Muscle of leg (tissue), 11 donors: ENCODE measurements around the gene SPTBN4. TPM values are rescaled to one million over a fixed set of nuclear protein-coding genes. Genes with fewer than 3 reads are reported as not detected.
A peak's percentile ranks its signal among the peaks of the same experiment; 100 is the strongest.

Source experiments
- DNase-seq: peaks from one replicate; pipeline ENCODE4 v3.0.0; 2013
- H3K27ac ChIP-seq: one replicate; pipeline ENCODE4 v1.5.1; 2013; ENCODE audit warnings: mild to moderate bottlenecking, low read length, control low read depth
- H3K27me3 ChIP-seq: one replicate; pipeline ENCODE4 v1.6.1; 2013; ENCODE audit warnings: low read length; ENCODE audit not compliant: control insufficient read depth, insufficient read depth
- H3K36me3 ChIP-seq: one replicate; pipeline ENCODE4 v1.6.1; 2013; ENCODE audit warnings: low read length; ENCODE audit not compliant: control insufficient read depth, insufficient read depth
- H3K4me1 ChIP-seq: one replicate; pipeline ENCODE4 v1.6.1; 2013; ENCODE audit warnings: low read length; ENCODE audit not compliant: control insufficient read depth, insufficient read depth
- H3K4me3 ChIP-seq: one replicate; pipeline ENCODE4 v1.5.1; 2013; ENCODE audit warnings: low read length, control low read depth
- H3K9me3 ChIP-seq: replicated peaks from 2 replicates; pipeline ENCODE4 v1.6.1; 2013; ENCODE audit warnings: low read depth, low read length; ENCODE audit not compliant: control insufficient read depth
- WGBS: methylation state at CpG from one replicate; pipeline ENCODE4 v1.1.5; 2013; ENCODE audit warnings: missing lambda C conversion rate; ENCODE audit not compliant: insufficient coverage; 5-methylcytosine and 5-hydroxymethylcytosine counted together
- polyA plus RNA-seq, 8 donors: library from polyadenylated mRNA; unstranded; fragments of 120-200 nt; gene quantifications; one replicate each; pipeline versions ENCODE4 v1.2.1 to v1.2.3, GENCODE V29; 2013; ENCODE audit warnings: inconsistent platforms in 1 of 8, low replicate concordance in 1 of 8; ENCODE audit not compliant: insufficient read length in 8 of 8, insufficient read depth in 1 of 8
- total RNA-seq: library from RNA; stranded (reverse); fragments of 120-200 nt; gene quantifications from one replicate; pipeline ENCODE4 v1.2.4, GENCODE V29; 2013

Gene SPTBN4
- total and polyA plus RNA-seq, 9 donors: 0.23 to 0.73 (median 0.43) TPM

GRCh38 chr19:40601134-40601974 is 134.6 kb downstream of the SPTBN4 start, which contains the start of gene LTBP4:
Gene LTBP4 (plus strand): TSS chr19:40601369. CDS start chr19:40601388, 19 bp downstream.
- peak; percentile 75 for DNase-seq
- Histone ChIP-seq H3K36me3 (no peaks in the 10 kb centered on the region), H3K9me3 (no peaks in the 10 kb centered on the region), H3K4me1 (peaks cover 91% of the 10 kb centered on the region), H3K4me3 (peak within 1 kb of the TSS; percentile 64), H3K27me3 (peaks cover 75% of the 10 kb centered on the region), H3K27ac (peak within 1 kb of the TSS; percentile 98)
- 2% methylated on average over 52 of the region's 82 CpGs for WGBS

- Histone ChIP-seq H3K4me3 (peak overlapping the region; percentile 64), H3K4me1 (peaks cover 87% of the 10 kb centered on the region), H3K27ac (peak overlapping the region; percentile 98), H3K27me3 (peaks cover 76% of the 10 kb centered on the region), H3K36me3 (no peaks in the 10 kb centered on the region), H3K9me3 (no peaks in the 10 kb centered on the region)
- no peak for DNase-seq
- no CpG with 5 or more reads among the region's 2 CpGs for WGBS
Observed at GRCh38 chr19:40603071-40603388, 136.2 kb downstream of the SPTBN4 start.

- Histone ChIP-seq H3K36me3 (no peaks in the 10 kb centered on the region), H3K27me3 (peaks cover 72% of the 10 kb centered on the region), H3K27ac (peak overlapping the region; percentile 98), H3K9me3 (no peaks in the 10 kb centered on the region), H3K4me1 (peaks cover 82% of the 10 kb centered on the region), H3K4me3 (peak overlapping the region; percentile 64)
- peak; percentile 99 for DNase-seq
- 1% methylated on average over 35 of the region's 43 CpGs for WGBS
Observed at GRCh38 chr19:40603389-40604170, 136.8 kb downstream of the SPTBN4 start.

- Histone ChIP-seq H3K27ac (peak overlapping the region; percentile 98), H3K9me3 (no peaks in the 10 kb centered on the region), H3K27me3 (peaks cover 68% of the 10 kb centered on the region), H3K4me3 (peak overlapping the region; percentile 64), H3K4me1 (peaks cover 78% of the 10 kb centered on the region), H3K36me3 (no peaks in the 10 kb centered on the region)
- no peak for DNase-seq
- WGBS: 12% methylated on average over 18 of the region's 18 CpGs
Observed at GRCh38 chr19:40604171-40604646, 137.4 kb downstream of the SPTBN4 start.

GRCh38 chr19:40604647-40605215 is 137.9 kb downstream of the SPTBN4 start:
- WGBS: 46% methylated on average over 26 of the region's 29 CpGs
- peak; percentile 49 for DNase-seq
- H3K4me3 ChIP-seq: peak overlapping the region; percentile 31
- peak overlapping the region; percentile 42 for H3K27ac ChIP-seq
- H3K9me3 ChIP-seq: no peaks in the 10 kb centered on the region
- peaks cover 68% of the 10 kb centered on the region for H3K27me3 ChIP-seq
- H3K4me1 ChIP-seq: peaks cover 79% of the 10 kb centered on the region
- no peaks in the 10 kb centered on the region for H3K36me3 ChIP-seq

- H3K27ac ChIP-seq: peak overlapping the region; percentile 74
- DNase-seq: peak; percentile 70
- H3K4me3 ChIP-seq: peak overlapping the region; percentile 31
- no peaks in the 10 kb centered on the region for H3K36me3 ChIP-seq
- 7% methylated on average over 58 of the region's 71 CpGs for WGBS
- H3K27me3 ChIP-seq: peaks cover 63% of the 10 kb centered on the region
- H3K4me1 ChIP-seq: peaks cover 78% of the 10 kb centered on the region
- H3K9me3 ChIP-seq: no peaks in the 10 kb centered on the region
Observed at GRCh38 chr19:40605216-40605971, 138.6 kb downstream of the SPTBN4 start.

GRCh38 chr19:40607311-40608239 is 140.8 kb downstream of the SPTBN4 start:
- Histone ChIP-seq H3K9me3 (no peaks in the 10 kb centered on the region), H3K4me1 (peaks cover 64% of the 10 kb centered on the region), H3K4me3 (no peak overlapping the region), H3K27ac (no peak overlapping the region), H3K27me3 (peaks cover 51% of the 10 kb centered on the region), H3K36me3 (peaks cover 16% of the 10 kb centered on the region)
- DNase-seq: peak; percentile 45
- WGBS: 52% methylated on average over 29 of the region's 31 CpGs

- H3K4me1 ChIP-seq: peaks cover 58% of the 10 kb centered on the region
- WGBS: 91% methylated on average over 14 of the region's 14 CpGs
Observed at GRCh38 chr19:40608240-40608621, 141.4 kb downstream of the SPTBN4 start.

GRCh38 chr19:40608957-40609356 is 142.2 kb downstream of the SPTBN4 start:
- Histone ChIP-seq H3K36me3 (peaks cover 17% of the 10 kb centered on the region), H3K4me1 (peaks cover 55% of the 10 kb centered on the region), H3K4me3 (no peak overlapping the region), H3K27ac (no peak overlapping the region), H3K9me3 (no peaks in the 10 kb centered on the region), H3K27me3 (peaks cover 51% of the 10 kb centered on the region)
- WGBS: 75% methylated on average over 3 of the region's 4 CpGs
- no peak for DNase-seq

More at GRCh38 chr19:40608240-40608621, 141.4 kb downstream of the SPTBN4 start:
- no peak overlapping the region for H3K27ac ChIP-seq
- DNase-seq: no peak
- peaks cover 17% of the 10 kb centered on the region for H3K36me3 ChIP-seq
- H3K4me3 ChIP-seq: no peak overlapping the region
- H3K27me3 ChIP-seq: peaks cover 51% of the 10 kb centered on the region
- H3K9me3 ChIP-seq: no peaks in the 10 kb centered on the region
